Pancreas (tissue), 10 donors: ENCODE results near the gene ST3GAL5. TPM values are rescaled to one million over a fixed set of nuclear protein-coding genes. Genes with fewer than 3 reads are reported as not detected.

Source experiments
- ATAC-seq, 4 donors: fragments of 200-7000 bp; cut with Tn5 transposase; one replicate each; pipeline versions ENCODE4 v1.8.0 to v1.9.1; 2020; ENCODE audit warnings: mild to moderate bottlenecking in 4 of 4, moderate library complexity in 4 of 4
- DNase-seq, 6 donors: peaks; one replicate each; pipeline ENCODE4 v3.0.0-alpha.2; 2020
- FAIRE-seq: peaks from 2 replicates; lab custom pipeline; 2012; peaks lifted over from hg19 to GRCh38; lab: Jason Lieb, UNC
- H3K27ac ChIP-seq, 4 donors: fragments of 200-600 bp; sonication (generic); 1 replicate in 3 of 4; 2 replicates in 1 of 4; pipeline versions ENCODE4 v1.5.0 to v1.8.0; 2020
- H3K27me3 ChIP-seq, 4 donors: fragments of 200-600 bp; one replicate each; pipeline ENCODE4 v1.8.0; 2021
- H3K36me3 ChIP-seq, 3 donors: fragments of 200-600 bp; sonication (generic) in 1 of 3; one replicate each; pipeline versions ENCODE4 v1.5.0 to v1.8.0; 2020 to 2021
- H3K4me1 ChIP-seq, 3 donors: fragments of 200-600 bp; one replicate each; pipeline ENCODE4 v1.8.0; 2021
- H3K4me3 ChIP-seq, 4 donors: fragments of 200-600 bp; sonication (generic) in 2 of 4; one replicate each; pipeline versions ENCODE4 v1.5.0 to v1.8.0; 2020 to 2021
- H3K9me3 ChIP-seq, 4 donors: fragments of 200-600 bp; one replicate each; pipeline ENCODE4 v1.8.0; 2021
- CTCF ChIP-seq, 4 donors: fragments of 200-600 bp; sonication (generic) in 3 of 4; IDR thresholded peaks; one replicate each; pipeline versions ENCODE4 v1.5.0 to v1.8.0; 2021; ENCODE audit warnings: antibody characterized with exemption in 4 of 4
- WGBS, 2 donors: extraction: QIAGEN DNeasy Blood & Tissue Kit; methylation state at CpG; one replicate each; pipeline ENCODE4 v1.1.7; 2013; 5-methylcytosine and 5-hydroxymethylcytosine counted together
- intact Hi-C, 3 donors: fragments of 100-400 bp; cut with DNase I; formaldehyde crosslinking; loops; one replicate each; pipeline versions ENCODE4 v1.11.1 to v1.14.2; 2022
- polyA plus RNA-seq, 2 donors: library from polyadenylated mRNA; stranded (reverse); fragments of 200-250 nt; gene quantifications; one replicate each; pipeline ENCODE4 v1.2.3, GENCODE V29; 2013
- total RNA-seq, 6 donors: library from RNA; stranded (reverse); fragmentation: NEBNext Ultra II Directional in 4 of 6; extraction: Animal tissue kit (Norgen Biotek cat#: 25700) in 4 of 6; gene quantifications; one replicate each; pipeline versions ENCODE4 v1.2.1 to v1.2.4, GENCODE V29; 2021 to 2023
- donor health status: healthy with polysubstance abuse.
- donor health status: DM: no; HTN: no; CAD: no; lungs with moderate emphysema.
- donor health status: DM: no; HTN: no; CAD: no.
- donor health status: control.
- donor health status: control.
- donor health status: Bipolar disorder and iron deficiency.
- donor health status: DM: yes; HTN: yes; CAD: no.
- donor health status: DM: no; HTN: no; CAD: no.
- donor health status: DM: no; HTN: no; CAD: no.
- donor health status: DM: yes; HTN: yes; CAD: no.

Gene ST3GAL5
- total and polyA plus RNA-seq, 8 donors: 4.4 to 14.5 (median 6.9) TPM

- Histone ChIP-seq H3K4me1 (peaks cover 2 to 16% (median 7%) of the 10 kb centered on the region in 3 donors), H3K36me3 (no peaks in the 10 kb centered on the region), H3K9me3 (no peaks in the 10 kb centered on the region), H3K27me3 (no peaks in the 10 kb centered on the region), H3K27ac (no peak overlapping the region), H3K4me3 (no peak overlapping the region)
- 54 to 61% methylated on average over 5 of the region's 5 CpGs for WGBS, 2 donors
- ATAC-seq: no peak
- no peak for FAIRE-seq
- intact Hi-C loops: no loop called here
- no peak for TF ChIP-seq CTCF (IDR thresholded peaks at IDR 0.05)
- DNase-seq: no peak
Observed at GRCh38 chr2:85926526-85926925, 37.7 kb upstream of the ST3GAL5 start.

- no peak for TF ChIP-seq CTCF (IDR thresholded peaks at IDR 0.05)
- H3K4me3 ChIP-seq: no peak overlapping the region
- intact Hi-C loops: no loop called here
- no peak for FAIRE-seq
- no peak for ATAC-seq
- DNase-seq: no peak
- no peaks in the 10 kb centered on the region for H3K9me3 ChIP-seq
- H3K36me3 ChIP-seq: no peaks in the 10 kb centered on the region
- WGBS, 2 donors: 91 to 94% methylated on average over 2 of the region's 2 CpGs
- no peak overlapping the region for H3K27ac ChIP-seq
- no peaks in the 10 kb centered on the region for H3K27me3 ChIP-seq
- peaks cover 9 to 20% (median 9%) of the 10 kb centered on the region in 3 donors for H3K4me1 ChIP-seq
Observed at GRCh38 chr2:85925216-85925671, 36.5 kb upstream of the ST3GAL5 start.

GRCh38 chr2:85924522-85924921 lies 35.7 kb upstream of the ST3GAL5 start:
- no peak for TF ChIP-seq CTCF (IDR thresholded peaks at IDR 0.05)
- Histone ChIP-seq H3K27me3 (no peaks in the 10 kb centered on the region), H3K36me3 (no peaks in the 10 kb centered on the region), H3K27ac (no peak overlapping the region), H3K4me3 (no peak overlapping the region), H3K4me1 (peaks cover 5 to 13% (median 9%) of the 10 kb centered on the region in 3 donors), H3K9me3 (no peaks in the 10 kb centered on the region)
- DNase-seq (no peak), FAIRE-seq (no peak), ATAC-seq (peak in 1 of 4 donors; percentile 55)
- WGBS, 2 donors: 46 to 51% methylated on average over 4 of the region's 4 CpGs
- intact Hi-C loops: no loop called here

GRCh38 chr2:85922199-85922598 lies 33.4 kb upstream of the ST3GAL5 start:
- DNase-seq: no peak
- no peak for FAIRE-seq
- intact Hi-C loops: no loop called here
- Histone ChIP-seq H3K9me3 (no peaks in the 10 kb centered on the region), H3K4me3 (no peak overlapping the region), H3K27me3 (no peaks in the 10 kb centered on the region), H3K4me1 (peaks cover 5 to 13% (median 9%) of the 10 kb centered on the region in 3 donors), H3K27ac (no peak overlapping the region), H3K36me3 (no peaks in the 10 kb centered on the region)
- no peak for TF ChIP-seq CTCF (IDR thresholded peaks at IDR 0.05)
- WGBS, 2 donors: 87 to 88% methylated on average over 3 of the region's 3 CpGs
- no peak for ATAC-seq

GRCh38 chr2:85921659-85922058 lies 32.9 kb upstream of the ST3GAL5 start:
- Histone ChIP-seq H3K36me3 (no peaks in the 10 kb centered on the region), H3K4me3 (no peak overlapping the region), H3K9me3 (no peaks in the 10 kb centered on the region), H3K27ac (peak overlapping the region in 2 of 4 donors; percentile 2 to 20), H3K27me3 (no peaks in the 10 kb centered on the region), H3K4me1 (peaks cover 5 to 13% (median 9%) of the 10 kb centered on the region in 3 donors)
- DNase-seq (no peak), FAIRE-seq (no peak), ATAC-seq (peak in 3 of 4 donors; percentile 7 to 20 (median 14))
- 33 to 37% methylated on average over 5 of the region's 5 CpGs for WGBS, 2 donors
- intact Hi-C loops: no loop called here
- TF ChIP-seq CTCF (IDR thresholded peaks at IDR 0.05): no peak
